Activated effector memory CD4-positive, alpha-beta T cell treated with anti-CD3 and anti-CD28 coated beads, Interleukin-2, amount 50 U/mL, for 16 hours (primary cell): ENCODE results near the gene COQ6.
"Not testable (repeated sequence)": the region's sequence is repeated elsewhere in the genome, so short reads cannot be mapped to it uniquely, and the experiment has no call there.

Source experiments
- DNase-seq: peaks from one replicate; pipeline ENCODE4 v3.0.0-alpha.2; 2020

The COQ6 gene

GRCh38 chr14:73949752-73950734, at the start of gene COQ6, which contains the start of gene FAM161B:
TSS of gene COQ6 (plus strand) at chr14:73950302. CDS start at chr14:73950333, 31 bp downstream.
TSS of gene FAM161B (minus strand) at chr14:73950094. CDS start at chr14:73950026, 68 bp downstream.
- DNase-seq: peak; percentile 97

DNA sequence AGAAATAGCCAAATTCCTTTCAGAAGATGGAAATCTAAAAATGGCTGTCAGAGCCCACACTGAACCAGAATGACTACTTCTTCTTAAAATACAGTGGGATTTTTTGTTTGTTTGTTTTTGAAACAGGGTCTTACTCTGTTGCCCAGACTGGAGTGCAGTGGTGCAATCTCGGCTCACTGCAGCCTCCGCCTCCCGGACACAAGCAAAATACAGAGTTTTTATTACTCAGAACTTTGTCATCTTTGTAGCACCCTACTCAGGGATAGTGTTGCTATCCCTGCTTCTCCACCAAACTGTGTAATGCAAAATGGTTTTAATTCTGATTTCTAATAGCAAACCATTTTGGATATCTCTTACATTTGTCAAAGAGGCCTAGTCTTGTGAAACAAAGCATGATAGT, 47.1 kb upstream of the COQ6 start:
- no peak for DNase-seq

DNA sequence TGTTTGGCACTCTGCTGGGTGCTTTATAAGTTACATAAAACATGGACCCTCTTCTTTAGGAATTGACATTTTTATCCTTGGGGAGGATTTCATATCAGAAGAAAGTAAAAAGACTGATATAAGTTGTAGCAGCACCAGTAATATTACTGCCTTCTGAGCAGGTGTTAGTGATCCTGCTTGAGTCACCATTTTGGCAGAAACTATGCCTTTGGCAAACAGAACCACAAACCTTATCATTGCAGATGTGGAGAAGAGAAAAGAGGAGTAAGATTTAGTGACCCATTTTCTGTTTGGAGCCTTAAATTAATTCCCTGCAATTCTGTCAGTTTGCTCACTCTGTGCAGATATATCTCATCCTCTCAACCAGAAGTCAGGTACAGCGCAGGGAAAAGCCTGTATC, 40.4 kb upstream of the COQ6 start:
- no peak for DNase-seq

DNA sequence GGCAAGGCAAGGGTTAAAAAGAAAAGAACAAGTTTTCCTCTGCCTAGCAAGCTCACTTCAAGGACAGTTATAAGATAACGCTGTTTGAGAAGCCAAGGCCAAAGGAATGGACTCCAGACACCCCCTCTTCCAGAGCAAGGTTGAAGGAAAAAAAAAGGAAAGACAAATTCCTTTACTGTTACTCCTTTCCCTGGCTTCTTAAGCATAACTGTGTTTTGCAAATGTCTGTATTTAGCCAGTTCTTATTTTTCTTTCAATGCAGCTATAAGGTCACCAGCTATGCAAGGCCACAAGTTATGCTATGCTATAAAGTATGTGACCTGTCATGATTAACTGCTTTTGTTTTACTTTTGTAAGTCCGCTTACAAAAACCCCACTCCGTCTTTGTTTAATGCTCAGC, 36.8 kb upstream of the COQ6 start:
- no peak for DNase-seq

GRCh38 chr14:73916324-73916723, 33.8 kb upstream of the COQ6 start:
- no peak for DNase-seq

- DNase-seq: not testable (repeated sequence)
These were observed 30.6 kb upstream of the COQ6 start for GRCh38 chr14:73919457-73919856.

GRCh38 chr14:73924337-73924736, 25.8 kb upstream of the COQ6 start:
- DNase-seq: no peak

GRCh38 chr14:73935666-73936065, 14.4 kb upstream of the COQ6 start:
- no peak for DNase-seq

DNA sequence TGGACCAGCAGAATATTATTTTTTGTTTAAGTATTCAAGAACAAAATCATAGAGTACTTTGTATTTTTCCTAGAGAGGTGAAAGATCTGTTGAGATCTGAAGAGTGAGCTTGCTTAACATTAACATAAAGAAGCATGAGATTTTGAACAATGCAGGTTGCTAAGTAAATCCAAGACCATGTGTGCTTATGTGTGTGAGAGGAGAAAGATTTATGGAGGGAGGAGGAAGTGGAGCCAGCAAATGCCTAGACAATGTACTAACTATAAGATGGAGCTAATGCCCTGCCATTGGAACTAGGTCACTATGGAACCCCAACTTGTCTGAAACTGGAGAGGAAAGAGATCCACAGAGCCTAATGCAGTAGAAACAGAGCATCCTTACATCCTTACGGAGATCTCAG, 13.6 kb upstream of the COQ6 start:
- DNase-seq: no peak

DNA sequence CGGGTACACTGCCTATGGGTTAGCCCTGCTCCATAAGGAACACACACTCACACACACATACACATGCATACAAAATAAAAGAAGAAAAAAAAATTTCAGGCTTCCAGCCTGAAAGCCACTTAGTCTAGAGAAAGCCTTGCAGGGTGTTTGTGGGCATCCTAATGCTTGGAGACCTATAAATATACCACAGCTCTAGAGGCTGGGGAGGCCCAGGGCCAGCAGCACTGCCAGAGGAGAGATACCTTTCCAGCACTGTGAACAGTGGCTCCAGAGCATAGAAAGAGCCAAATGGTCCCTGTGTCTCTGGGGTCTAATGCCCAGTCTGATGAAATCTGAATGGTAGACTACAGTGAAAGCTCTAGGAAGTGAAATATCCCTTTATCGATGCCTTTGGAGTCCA, 13.1 kb upstream of the COQ6 start:
- DNase-seq: no peak

DNA sequence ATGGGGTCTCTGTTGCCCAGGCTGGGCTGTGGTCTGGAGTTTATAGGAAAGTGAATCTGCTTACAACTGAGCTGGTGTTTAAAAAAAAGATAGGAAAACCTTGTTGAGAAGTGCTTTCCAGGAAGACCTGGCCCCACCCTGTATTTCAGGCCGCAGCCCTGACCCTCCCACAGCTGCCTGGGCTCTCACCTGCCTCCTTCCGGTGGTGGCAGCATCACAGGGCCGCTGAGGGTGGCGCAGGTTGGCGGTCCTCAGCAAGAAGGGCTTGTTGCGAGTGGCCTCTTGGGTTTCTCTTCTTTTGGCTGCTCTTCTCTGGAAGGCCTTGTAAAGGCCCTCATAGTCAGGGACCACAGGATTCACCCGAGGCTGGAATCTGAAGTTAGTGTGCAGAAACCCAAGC, 7.9 kb upstream of the COQ6 start:
- DNase-seq: no peak

DNA sequence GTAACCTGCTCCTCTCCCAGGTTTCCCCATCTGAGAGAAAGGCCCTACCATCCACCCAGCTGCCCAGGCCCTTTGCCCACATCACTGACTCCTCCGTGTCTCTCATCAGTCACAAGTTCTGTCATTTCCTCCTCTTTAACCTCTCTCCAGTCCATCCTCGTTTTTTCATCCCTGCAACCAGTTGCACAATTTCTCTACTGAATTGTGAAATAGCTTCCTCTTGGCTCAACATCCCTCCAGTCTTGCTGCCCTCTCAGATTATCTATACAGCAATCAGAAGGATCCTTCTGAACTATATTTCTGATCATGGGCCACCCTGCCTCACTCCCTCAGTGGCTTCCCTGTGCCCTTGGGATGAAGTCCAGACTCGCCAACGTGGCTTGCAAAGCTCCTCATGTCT, 7.0 kb upstream of the COQ6 start:
- DNase-seq: no peak

DNA sequence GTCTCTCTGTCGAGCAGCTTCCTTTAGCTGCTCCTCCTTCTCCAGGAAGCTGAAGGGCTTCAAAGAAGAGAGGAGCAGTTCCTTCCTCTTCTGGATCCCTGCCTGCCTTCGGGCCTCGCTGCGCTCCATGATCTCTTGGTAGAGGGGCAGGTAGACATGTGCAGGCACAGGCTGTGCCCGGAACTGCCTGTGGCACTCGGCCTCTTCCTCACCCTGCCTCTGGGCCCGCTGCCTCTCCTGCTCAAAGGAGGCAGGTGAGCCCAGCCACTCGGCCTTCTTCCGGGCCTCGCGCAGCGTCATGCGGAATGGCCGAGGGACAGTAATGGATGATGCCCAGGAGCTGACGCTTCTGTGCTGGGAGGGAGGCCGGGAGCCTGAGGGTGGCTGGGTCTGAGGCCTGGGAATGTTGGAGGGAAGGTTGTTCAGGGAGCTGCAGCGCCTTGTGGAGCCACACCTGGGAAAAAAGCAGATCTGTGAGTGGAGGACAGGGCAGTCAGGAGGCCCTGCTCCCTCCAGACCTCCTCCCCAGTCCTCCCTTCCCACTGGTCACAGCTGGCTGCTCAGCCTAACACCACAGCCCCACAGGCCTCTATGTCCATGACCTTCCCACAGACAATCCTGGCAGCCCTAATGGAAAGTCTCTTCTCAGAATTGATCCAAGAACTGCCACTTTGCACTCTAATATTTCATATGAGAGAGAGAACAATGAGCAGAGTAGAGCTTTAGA, 5.5 kb upstream of the COQ6 start:
- DNase-seq: no peak

- DNase-seq: no peak
These were observed 4.9 kb upstream of the COQ6 start for GRCh38 chr14:73945159-73945670.

GRCh38 chr14:73953731-73954130, 3.6 kb downstream of the COQ6 start:
- DNase-seq: no peak

- DNase-seq: no peak
These were observed 5.6 kb downstream of the COQ6 start for GRCh38 chr14:73955674-73956073.

DNA sequence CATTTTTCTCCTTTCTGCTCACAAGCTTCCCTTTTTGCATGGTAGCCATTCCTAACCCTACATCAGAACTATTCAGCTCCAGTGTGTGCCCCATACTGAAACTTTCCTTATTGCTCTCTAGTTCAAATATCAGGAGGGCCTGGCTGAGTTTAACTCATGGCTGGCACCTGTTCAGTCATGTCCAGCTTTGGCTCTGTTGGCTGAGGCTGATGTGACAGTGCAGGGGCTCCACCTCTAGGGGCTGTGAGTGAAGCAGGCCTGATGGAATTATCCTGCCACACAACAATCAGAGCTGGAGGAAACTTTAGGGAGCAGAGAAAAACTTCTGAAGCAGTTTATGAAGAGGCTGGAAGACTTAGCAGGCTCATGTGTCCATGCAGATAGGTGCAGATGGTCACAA, 8.5 kb downstream of the COQ6 start:
- no peak for DNase-seq

- no peak for DNase-seq
These were observed 11.1 kb downstream of the COQ6 start for GRCh38 chr14:73961192-73961591.

- DNase-seq: no peak
These were observed 15.1 kb downstream of the COQ6 start for GRCh38 chr14:73965216-73965615.

GRCh38 chr14:73968885-73969284, 18.8 kb downstream of the COQ6 start:
- no peak for DNase-seq

DNA sequence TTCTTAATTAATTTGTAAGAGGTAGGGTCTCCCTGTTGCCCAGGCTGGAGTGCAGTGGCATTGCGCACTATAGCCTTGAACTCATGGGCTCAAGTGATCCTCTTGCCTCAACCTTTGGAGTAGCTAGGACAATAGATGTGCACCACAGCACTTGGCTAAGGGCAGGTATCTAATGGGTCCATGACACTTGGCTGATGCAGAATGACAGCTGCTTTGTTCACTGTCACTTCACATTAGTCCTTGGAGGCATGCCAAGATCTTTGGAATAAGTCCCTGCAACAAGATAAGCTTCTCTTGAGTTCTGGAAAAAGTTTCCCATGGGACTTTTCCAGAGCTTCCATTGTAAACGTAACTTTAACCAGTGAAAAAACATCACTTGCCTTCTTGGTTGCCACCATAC, 23.4 kb downstream of the COQ6 start:
- DNase-seq: no peak

- no peak for DNase-seq
These were observed 26.0 kb downstream of the COQ6 start for GRCh38 chr14:73976125-73976524.

- no peak for DNase-seq
These were observed 27.8 kb downstream of the COQ6 start for GRCh38 chr14:73977896-73978295.

DNA sequence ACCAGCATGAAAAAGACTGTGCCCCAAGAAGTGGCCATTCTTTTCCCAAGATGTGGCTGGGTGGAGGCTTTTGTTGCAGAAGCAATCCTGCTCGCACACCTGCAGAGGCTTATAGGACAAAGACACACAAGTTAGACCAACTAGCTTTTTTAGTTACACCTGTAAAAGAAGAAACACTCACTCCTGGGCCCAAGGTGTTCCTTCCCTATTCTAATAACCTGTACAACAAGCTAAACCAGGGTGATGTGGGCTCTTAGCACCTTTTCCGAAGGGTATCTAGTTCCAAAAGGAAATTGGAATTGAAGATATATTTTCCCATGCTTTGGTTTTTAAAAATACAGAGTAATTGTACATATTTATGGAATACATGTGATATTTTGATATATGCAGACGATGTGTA, 38.0 kb downstream of the COQ6 start:
- no peak for DNase-seq
